NCI-H146 treated with DMSO at 0.1 percent for 48 hours (cell line): ENCODE measurements around the gene NR0B1.

ENCODE experiments used
- DNase-seq: peaks from one replicate; lab custom pipeline; 2025; ENCODE audit not compliant: unreplicated experiment; lab: John Stamatoyannopoulos, UW

The NR0B1 gene

GRCh38 chrX:30275498-30275897 lies 33.7 kb downstream of the NR0B1 start:
- no peak for DNase-seq

- DNase-seq = no peak
These were observed 38.6 kb downstream of the NR0B1 start for GRCh38 chrX:30270639-30271038.

- no peak for DNase-seq
These were observed 46.4 kb downstream of the NR0B1 start for GRCh38 chrX:30262763-30263162.

- no peak for DNase-seq
These were observed 48.2 kb downstream of the NR0B1 start for GRCh38 chrX:30261012-30261411.

GRCh38 chrX:30259927-30260326 lies 49.3 kb downstream of the NR0B1 start:
- DNase-seq = no peak
